ENCODE results near the gene RAB14. TPM values are rescaled to one million over a fixed set of nuclear protein-coding genes. Genes with fewer than 3 reads are reported as not detected.

Gene RAB14
- total and polyA plus RNA-seq, 2 donors: 23.1 to 49.0 TPM

- WGBS: 94% methylated on average over 2 of the region's 2 CpGs
- Histone ChIP-seq H3K27me3 (ENCODE audit: control insufficient read depth in 2 of 2, insufficient read depth in 1 of 2, low read length in 1 of 2) (no peaks in the 10 kb centered on the region), H3K27ac (ENCODE audit: low read depth in 1 of 2, low read length in 1 of 2) (no peak overlapping the region), H3K4me1 (ENCODE audit: control insufficient read depth in 2 of 2, insufficient read depth in 2 of 2, low read length in 2 of 2) (peaks cover 4 to 5% of the 10 kb centered on the region in 2 donors), H3K9me3 (ENCODE audit: control insufficient read depth in 2 of 2, insufficient read depth in 1 of 2, low read length in 1 of 2) (no peaks in the 10 kb centered on the region), H3K36me3 (ENCODE audit: control insufficient read depth in 2 of 2, insufficient read depth in 2 of 2, low read length in 1 of 2) (no peaks in the 10 kb centered on the region), H3K4me3 (ENCODE audit: low read length in 2 of 2) (no peak overlapping the region)
- DNase-seq (ENCODE audit: low read depth in 6 of 9, low spot score in 9 of 9): no peak
Measured at GRCh38 chr9:121214005-121214404, 12.3 kb upstream of the RAB14 start.

GRCh38 chr9:121213136-121213806, 11.6 kb upstream of the RAB14 start:
- Histone ChIP-seq H3K27ac (ENCODE audit: low read depth in 1 of 2, low read length in 1 of 2) (no peak overlapping the region), H3K27me3 (ENCODE audit: control insufficient read depth in 2 of 2, insufficient read depth in 1 of 2, low read length in 1 of 2) (no peaks in the 10 kb centered on the region), H3K4me1 (ENCODE audit: control insufficient read depth in 2 of 2, insufficient read depth in 2 of 2, low read length in 2 of 2) (peaks cover 4 to 5% of the 10 kb centered on the region in 2 donors), H3K9me3 (ENCODE audit: control insufficient read depth in 2 of 2, insufficient read depth in 1 of 2, low read length in 1 of 2) (no peaks in the 10 kb centered on the region), H3K4me3 (ENCODE audit: low read length in 2 of 2) (no peak overlapping the region), H3K36me3 (ENCODE audit: control insufficient read depth in 2 of 2, insufficient read depth in 2 of 2, low read length in 1 of 2) (no peaks in the 10 kb centered on the region)
- WGBS: 24% methylated on average over 9 of the region's 9 CpGs
- DNase-seq (ENCODE audit: low read depth in 6 of 9, low spot score in 9 of 9): peak in 8 of 9 donors; percentile 36 to 83 (median 63)

GRCh38 chr9:121210536-121210935, 8.9 kb upstream of the RAB14 start:
- Histone ChIP-seq H3K36me3 (ENCODE audit: control insufficient read depth in 2 of 2, insufficient read depth in 2 of 2, low read length in 1 of 2) (no peaks in the 10 kb centered on the region), H3K27ac (ENCODE audit: low read depth in 1 of 2, low read length in 1 of 2) (no peak overlapping the region), H3K4me1 (ENCODE audit: control insufficient read depth in 2 of 2, insufficient read depth in 2 of 2, low read length in 2 of 2) (peaks cover 4 to 5% of the 10 kb centered on the region in 2 donors), H3K9me3 (ENCODE audit: control insufficient read depth in 2 of 2, insufficient read depth in 1 of 2, low read length in 1 of 2) (no peaks in the 10 kb centered on the region), H3K4me3 (ENCODE audit: low read length in 2 of 2) (no peak overlapping the region), H3K27me3 (ENCODE audit: control insufficient read depth in 2 of 2, insufficient read depth in 1 of 2, low read length in 1 of 2) (no peaks in the 10 kb centered on the region)
- no peak for DNase-seq (ENCODE audit: low read depth in 6 of 9, low spot score in 9 of 9)
- 95% methylated on average over 5 of the region's 5 CpGs for WGBS

GRCh38 chr9:121207371-121207940, 5.8 kb upstream of the RAB14 start:
- DNase-seq (ENCODE audit: low read depth in 6 of 9, low spot score in 9 of 9): no peak
- Histone ChIP-seq H3K27me3 (ENCODE audit: control insufficient read depth in 2 of 2, insufficient read depth in 1 of 2, low read length in 1 of 2) (no peaks in the 10 kb centered on the region), H3K27ac (ENCODE audit: low read depth in 1 of 2, low read length in 1 of 2) (no peak overlapping the region), H3K36me3 (ENCODE audit: control insufficient read depth in 2 of 2, insufficient read depth in 2 of 2, low read length in 1 of 2) (no peaks in the 10 kb centered on the region), H3K4me3 (ENCODE audit: low read length in 2 of 2) (no peak overlapping the region), H3K4me1 (ENCODE audit: control insufficient read depth in 2 of 2, insufficient read depth in 2 of 2, low read length in 2 of 2) (peaks cover 0 to 2% of the 10 kb centered on the region in 2 donors), H3K9me3 (ENCODE audit: control insufficient read depth in 2 of 2, insufficient read depth in 1 of 2, low read length in 1 of 2) (no peaks in the 10 kb centered on the region)
- WGBS: 58% methylated on average over 2 of the region's 2 CpGs

GRCh38 chr9:121206516-121207370, 5.1 kb upstream of the RAB14 start:
- Histone ChIP-seq H3K4me3 (ENCODE audit: low read length in 2 of 2) (no peak overlapping the region), H3K27me3 (ENCODE audit: control insufficient read depth in 2 of 2, insufficient read depth in 1 of 2, low read length in 1 of 2) (no peaks in the 10 kb centered on the region), H3K36me3 (ENCODE audit: control insufficient read depth in 2 of 2, insufficient read depth in 2 of 2, low read length in 1 of 2) (no peaks in the 10 kb centered on the region), H3K9me3 (ENCODE audit: control insufficient read depth in 2 of 2, insufficient read depth in 1 of 2, low read length in 1 of 2) (no peaks in the 10 kb centered on the region), H3K27ac (ENCODE audit: low read depth in 1 of 2, low read length in 1 of 2) (no peak overlapping the region), H3K4me1 (ENCODE audit: control insufficient read depth in 2 of 2, insufficient read depth in 2 of 2, low read length in 2 of 2) (peaks cover 0 to 7% of the 10 kb centered on the region in 2 donors)
- 96% methylated on average over 8 of the region's 8 CpGs for WGBS
- peak in 1 of 9 donors; percentile 27 for DNase-seq (ENCODE audit: low read depth in 6 of 9, low spot score in 9 of 9)

GRCh38 chr9:121204611-121205010, 2.9 kb upstream of the RAB14 start:
- Histone ChIP-seq H3K4me3 (ENCODE audit: low read length in 2 of 2) (no peak overlapping the region), H3K4me1 (ENCODE audit: control insufficient read depth in 2 of 2, insufficient read depth in 2 of 2, low read length in 2 of 2) (peaks cover 10 to 12% of the 10 kb centered on the region in 2 donors), H3K27ac (ENCODE audit: low read depth in 1 of 2, low read length in 1 of 2) (no peak overlapping the region), H3K9me3 (ENCODE audit: control insufficient read depth in 2 of 2, insufficient read depth in 1 of 2, low read length in 1 of 2) (no peaks in the 10 kb centered on the region), H3K27me3 (ENCODE audit: control insufficient read depth in 2 of 2, insufficient read depth in 1 of 2, low read length in 1 of 2) (no peaks in the 10 kb centered on the region), H3K36me3 (ENCODE audit: control insufficient read depth in 2 of 2, insufficient read depth in 2 of 2, low read length in 1 of 2) (no peaks in the 10 kb centered on the region)
- no peak for DNase-seq (ENCODE audit: low read depth in 6 of 9, low spot score in 9 of 9)

GRCh38 chr9:121204121-121204520, 2.5 kb upstream of the RAB14 start:
- 81% methylated on average over 2 of the region's 2 CpGs for WGBS

GRCh38 chr9:121201045-121201737, 478 bp downstream of the RAB14 start:
- DNase-seq (ENCODE audit: low read depth in 6 of 9, low spot score in 9 of 9): peak in 2 of 9 donors; percentile 25 to 51
- Histone ChIP-seq H3K27me3 (ENCODE audit: control insufficient read depth in 2 of 2, insufficient read depth in 1 of 2, low read length in 1 of 2) (no peaks in the 10 kb centered on the region), H3K4me3 (ENCODE audit: low read length in 2 of 2) (peak overlapping the region; percentile 83 to 91), H3K27ac (ENCODE audit: low read depth in 1 of 2, low read length in 1 of 2) (peak overlapping the region; percentile 93 to 95), H3K4me1 (ENCODE audit: control insufficient read depth in 2 of 2, insufficient read depth in 2 of 2, low read length in 2 of 2) (peaks cover 12 to 17% of the 10 kb centered on the region in 2 donors), H3K36me3 (ENCODE audit: control insufficient read depth in 2 of 2, insufficient read depth in 2 of 2, low read length in 1 of 2) (no peaks in the 10 kb centered on the region), H3K9me3 (ENCODE audit: control insufficient read depth in 2 of 2, insufficient read depth in 1 of 2, low read length in 1 of 2) (no peaks in the 10 kb centered on the region)
- WGBS: under 1% methylated on average over 81 of the region's 81 CpGs

More at GRCh38 chr9:121204121-121204520, 2.5 kb upstream of the RAB14 start:
- Histone ChIP-seq H3K36me3 (ENCODE audit: control insufficient read depth in 2 of 2, insufficient read depth in 2 of 2, low read length in 1 of 2) (no peaks in the 10 kb centered on the region), H3K27ac (ENCODE audit: low read depth in 1 of 2, low read length in 1 of 2) (no peak overlapping the region), H3K9me3 (ENCODE audit: control insufficient read depth in 2 of 2, insufficient read depth in 1 of 2, low read length in 1 of 2) (no peaks in the 10 kb centered on the region), H3K4me1 (ENCODE audit: control insufficient read depth in 2 of 2, insufficient read depth in 2 of 2, low read length in 2 of 2) (peaks cover 10 to 12% of the 10 kb centered on the region in 2 donors), H3K4me3 (ENCODE audit: low read length in 2 of 2) (no peak overlapping the region), H3K27me3 (ENCODE audit: control insufficient read depth in 2 of 2, insufficient read depth in 1 of 2, low read length in 1 of 2) (no peaks in the 10 kb centered on the region)
- no peak for DNase-seq (ENCODE audit: low read depth in 6 of 9, low spot score in 9 of 9)

All from thymus (tissue), 11 donors.